ENCODE measurements around the gene TMEM156. TPM values are rescaled to one million over a fixed set of nuclear protein-coding genes. Genes with fewer than 3 reads are reported as not detected.

Gene TMEM156
- total and polyA plus RNA-seq, 2 donors (not counting 1 experiment from before 2014, with no cell fraction given): 0.06 to 0.17 TPM

DNA sequence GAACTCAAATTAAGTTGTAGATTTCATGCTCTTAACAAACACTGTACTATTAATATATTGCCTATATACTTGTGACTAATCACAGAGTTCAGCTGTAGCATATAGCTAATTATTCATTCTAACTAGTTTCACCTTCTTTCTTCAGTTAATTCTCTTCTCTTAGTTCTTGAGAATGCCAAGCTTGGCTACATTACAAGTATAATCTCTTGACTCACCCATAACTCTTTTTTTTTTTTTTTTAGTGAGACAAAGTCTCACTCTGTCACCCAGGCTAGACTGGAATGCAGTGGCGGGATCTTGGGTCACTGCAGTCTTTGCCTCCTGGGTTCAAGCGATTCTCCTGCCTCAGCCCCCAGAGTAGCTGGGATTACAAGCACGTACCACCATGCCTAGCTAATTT, 35.2 kb upstream of the TMEM156 start:
- no peak overlapping the region for H3K4me3 ChIP-seq (replicated peaks in 1 of 4; ENCODE audit: control extremely low read depth in 1 of 4, insufficient read depth in 1 of 4, low read depth in 3 of 4, low read length in 4 of 4)
- H3K4me1 ChIP-seq (ENCODE audit: control insufficient read depth, extremely low read depth, insufficient read depth, low read length): no peaks in the 10 kb centered on the region
- no peak overlapping the region for H2AFZ ChIP-seq (ENCODE audit: low read length)
- H3K27me3 ChIP-seq (ENCODE audit: control insufficient read depth, insufficient read depth, low read length): no peaks in the 10 kb centered on the region
- no peaks in the 10 kb centered on the region for H3K36me3 ChIP-seq (ENCODE audit: control insufficient read depth, insufficient read depth, low read length)
- H3K9ac ChIP-seq (ENCODE audit: insufficient read depth, low read length): no peak overlapping the region
- DNase-seq (ENCODE audit: low read depth in 2 of 2): peak in 1 of 2 donors; percentile 64
- H3K79me2 ChIP-seq (ENCODE audit: control insufficient read depth, insufficient read depth, low read length): no peaks in the 10 kb centered on the region
- H3K9me3 ChIP-seq (ENCODE audit: control insufficient read depth, insufficient read depth, low read depth, low read length): no peaks in the 10 kb centered on the region
- no peak overlapping the region for H3K27ac ChIP-seq (ENCODE audit: insufficient read depth, low read length)
- TF ChIP-seq, protein P1, sequence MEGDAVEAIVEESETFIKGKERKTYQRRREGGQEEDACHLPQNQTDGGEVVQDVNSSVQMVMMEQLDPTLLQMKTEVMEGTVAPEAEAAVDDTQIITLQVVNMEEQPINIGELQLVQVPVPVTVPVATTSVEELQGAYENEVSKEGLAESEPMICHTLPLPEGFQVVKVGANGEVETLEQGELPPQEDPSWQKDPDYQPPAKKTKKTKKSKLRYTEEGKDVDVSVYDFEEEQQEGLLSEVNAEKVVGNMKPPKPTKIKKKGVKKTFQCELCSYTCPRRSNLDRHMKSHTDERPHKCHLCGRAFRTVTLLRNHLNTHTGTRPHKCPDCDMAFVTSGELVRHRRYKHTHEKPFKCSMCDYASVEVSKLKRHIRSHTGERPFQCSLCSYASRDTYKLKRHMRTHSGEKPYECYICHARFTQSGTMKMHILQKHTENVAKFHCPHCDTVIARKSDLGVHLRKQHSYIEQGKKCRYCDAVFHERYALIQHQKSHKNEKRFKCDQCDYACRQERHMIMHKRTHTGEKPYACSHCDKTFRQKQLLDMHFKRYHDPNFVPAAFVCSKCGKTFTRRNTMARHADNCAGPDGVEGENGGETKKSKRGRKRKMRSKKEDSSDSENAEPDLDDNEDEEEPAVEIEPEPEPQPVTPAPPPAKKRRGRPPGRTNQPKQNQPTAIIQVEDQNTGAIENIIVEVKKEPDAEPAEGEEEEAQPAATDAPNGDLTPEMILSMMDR (conservative IDR thresholded peaks at IDR 0.05 in 1 of 2, IDR thresholded peaks at IDR 0.05 in 1 of 2; ENCODE audit: low read depth in 1 of 2, low read length in 2 of 2): no peak
- TF ChIP-seq EZH2 (IDR thresholded peaks at IDR 0.05; ENCODE audit: low read length, missing control alignments): no peak
- H3K4me2 ChIP-seq (ENCODE audit: extremely low read depth, insufficient read depth, low read length): no peak overlapping the region
- H4K20me1 ChIP-seq (ENCODE audit: control insufficient read depth, extremely low read depth, insufficient read depth, low read length): no peaks in the 10 kb centered on the region

DNA sequence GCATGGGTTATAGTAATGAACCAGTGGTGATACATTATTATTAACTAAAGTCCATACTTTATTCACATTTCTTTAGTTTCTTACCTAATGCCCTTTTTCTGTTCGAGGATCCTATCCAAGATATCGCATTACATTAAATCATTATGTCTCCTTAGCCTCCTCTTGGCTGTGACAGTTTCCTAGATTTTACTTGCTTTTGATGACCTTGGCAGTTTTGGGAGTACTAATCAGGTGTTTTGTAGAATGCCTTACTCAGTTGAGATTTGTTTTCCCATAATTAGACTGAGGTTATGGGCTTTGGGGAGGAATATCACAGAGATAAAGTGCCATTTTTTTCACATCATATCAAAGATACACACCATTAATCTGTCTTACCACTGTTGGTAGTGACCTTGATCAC, 34.8 kb upstream of the TMEM156 start:
- Histone ChIP-seq H2AFZ (ENCODE audit: low read length) (no peak overlapping the region), H3K9me3 (ENCODE audit: control insufficient read depth, insufficient read depth, low read depth, low read length) (no peaks in the 10 kb centered on the region), H3K36me3 (ENCODE audit: control insufficient read depth, insufficient read depth, low read length) (no peaks in the 10 kb centered on the region), H3K79me2 (ENCODE audit: control insufficient read depth, insufficient read depth, low read length) (no peaks in the 10 kb centered on the region), H4K20me1 (ENCODE audit: control insufficient read depth, extremely low read depth, insufficient read depth, low read length) (no peaks in the 10 kb centered on the region), H3K4me2 (ENCODE audit: extremely low read depth, insufficient read depth, low read length) (no peak overlapping the region), H3K9ac (ENCODE audit: insufficient read depth, low read length) (no peak overlapping the region), H3K27me3 (ENCODE audit: control insufficient read depth, insufficient read depth, low read length) (no peaks in the 10 kb centered on the region), H3K4me3 (replicated peaks in 1 of 4; ENCODE audit: control extremely low read depth in 1 of 4, insufficient read depth in 1 of 4, low read depth in 3 of 4, low read length in 4 of 4) (no peak overlapping the region), H3K4me1 (ENCODE audit: control insufficient read depth, extremely low read depth, insufficient read depth, low read length) (no peaks in the 10 kb centered on the region), H3K27ac (ENCODE audit: insufficient read depth, low read length) (no peak overlapping the region)
- DNase-seq (ENCODE audit: low read depth in 2 of 2): no peak
- no peak for TF ChIP-seq EZH2 (IDR thresholded peaks at IDR 0.05; ENCODE audit: low read length, missing control alignments)
- TF ChIP-seq, protein P1 (conservative IDR thresholded peaks at IDR 0.05 in 1 of 2, IDR thresholded peaks at IDR 0.05 in 1 of 2; ENCODE audit: low read depth in 1 of 2, low read length in 2 of 2): no peak

DNA sequence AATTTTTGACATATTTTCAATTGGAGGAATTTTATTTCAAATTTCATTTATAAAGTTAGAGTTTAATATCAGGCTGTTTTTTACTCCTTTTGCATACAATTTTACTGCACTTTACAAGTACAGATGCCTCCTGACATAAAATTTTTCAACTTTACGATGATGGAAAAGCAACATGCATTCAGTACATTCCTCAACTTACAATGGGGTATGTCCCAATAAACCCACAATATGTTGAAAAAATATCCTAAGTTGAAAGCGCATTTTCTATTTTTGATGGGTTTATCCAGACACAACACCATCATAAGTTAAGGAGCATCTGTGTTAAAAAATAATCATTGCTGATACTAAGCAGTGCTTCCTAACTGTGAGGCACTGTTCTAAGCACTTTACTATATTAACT, 34.2 kb upstream of the TMEM156 start:
- Histone ChIP-seq H3K27me3 (ENCODE audit: control insufficient read depth, insufficient read depth, low read length) (no peaks in the 10 kb centered on the region), H4K20me1 (ENCODE audit: control insufficient read depth, extremely low read depth, insufficient read depth, low read length) (no peaks in the 10 kb centered on the region), H3K4me2 (ENCODE audit: extremely low read depth, insufficient read depth, low read length) (no peak overlapping the region), H3K36me3 (ENCODE audit: control insufficient read depth, insufficient read depth, low read length) (no peaks in the 10 kb centered on the region), H3K79me2 (ENCODE audit: control insufficient read depth, insufficient read depth, low read length) (no peaks in the 10 kb centered on the region), H2AFZ (ENCODE audit: low read length) (no peak overlapping the region), H3K9me3 (ENCODE audit: control insufficient read depth, insufficient read depth, low read depth, low read length) (no peaks in the 10 kb centered on the region), H3K27ac (ENCODE audit: insufficient read depth, low read length) (no peak overlapping the region), H3K9ac (ENCODE audit: insufficient read depth, low read length) (no peak overlapping the region), H3K4me1 (ENCODE audit: control insufficient read depth, extremely low read depth, insufficient read depth, low read length) (no peaks in the 10 kb centered on the region), H3K4me3 (replicated peaks in 1 of 4; ENCODE audit: control extremely low read depth in 1 of 4, insufficient read depth in 1 of 4, low read depth in 3 of 4, low read length in 4 of 4) (no peak overlapping the region)
- DNase-seq (ENCODE audit: low read depth in 2 of 2): no peak
- TF ChIP-seq, protein P1 (conservative IDR thresholded peaks at IDR 0.05 in 1 of 2, IDR thresholded peaks at IDR 0.05 in 1 of 2; ENCODE audit: low read depth in 1 of 2, low read length in 2 of 2): no peak
- no peak for TF ChIP-seq EZH2 (IDR thresholded peaks at IDR 0.05; ENCODE audit: low read length, missing control alignments)

Measured in fibroblast of lung (primary cell).